HG02763 (cell line): Measurements from ENCODE around the gene SLC25A6.
"Not testable (repeated sequence)": the region's sequence is repeated elsewhere in the genome, so short reads cannot be mapped to it uniquely, and the experiment has no call there.

Source experiments
- ATAC-seq: cut with Tn5 transposase; IDR thresholded peaks from one replicate; pipeline ENCODE4 v1.9.1; 2021; ENCODE audit warnings: mild to moderate bottlenecking, moderate library complexity; ENCODE audit not compliant: unreplicated experiment

Gene SLC25A6

DNA sequence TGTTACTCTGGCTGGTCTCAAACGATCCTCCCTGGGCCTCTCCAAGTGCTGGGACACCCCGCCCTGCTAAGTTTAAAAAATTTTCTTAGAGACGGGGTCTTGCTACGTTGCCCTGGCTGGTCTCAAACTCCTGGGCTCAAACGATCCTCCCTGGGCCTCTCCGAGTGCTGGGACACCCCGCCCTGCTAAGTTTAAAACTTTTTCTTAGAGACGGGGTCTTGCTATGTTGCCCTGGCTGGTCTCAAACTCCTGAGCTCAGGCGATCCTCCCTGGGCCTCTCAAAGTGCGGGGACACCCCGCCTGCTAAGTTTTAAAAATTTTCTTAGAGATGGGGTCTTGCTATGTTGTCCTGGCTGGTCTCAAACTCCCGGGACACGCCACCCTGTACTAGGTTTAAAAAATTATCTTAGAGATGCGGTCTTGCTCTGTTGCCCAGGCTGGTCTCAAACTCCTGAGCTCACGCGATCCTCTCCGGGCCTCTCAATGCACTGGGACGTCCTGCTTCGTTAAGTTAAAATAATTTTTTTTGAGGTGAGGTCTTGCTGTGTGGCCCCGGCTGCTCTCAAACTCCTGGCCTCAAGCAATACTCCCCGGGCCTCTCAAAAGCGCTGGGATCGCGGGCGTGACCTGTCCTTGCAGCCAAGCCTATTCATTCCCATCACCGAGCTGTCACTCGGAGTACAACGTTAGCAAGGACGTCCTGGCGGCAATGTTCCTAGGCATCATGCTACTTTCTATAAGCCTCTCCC, 1.1 kb downstream of the SLC25A6 start:
- ATAC-seq: no peak

DNA sequence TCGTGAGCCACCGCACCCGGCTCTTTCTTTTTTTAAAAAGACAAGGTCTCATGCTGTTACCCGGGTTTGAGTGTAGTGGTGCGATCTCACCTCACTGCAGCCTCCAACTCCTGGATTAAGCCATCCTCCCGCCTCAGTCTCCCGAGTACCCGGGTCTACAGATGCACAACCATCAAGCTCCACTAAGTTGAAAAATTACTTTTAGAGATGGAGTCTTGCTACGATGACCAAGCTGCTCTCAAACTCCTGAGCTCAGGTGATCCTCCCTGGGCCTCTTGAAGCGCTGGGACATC, 2.0 kb downstream of the SLC25A6 start:
- ATAC-seq: no peak

DNA sequence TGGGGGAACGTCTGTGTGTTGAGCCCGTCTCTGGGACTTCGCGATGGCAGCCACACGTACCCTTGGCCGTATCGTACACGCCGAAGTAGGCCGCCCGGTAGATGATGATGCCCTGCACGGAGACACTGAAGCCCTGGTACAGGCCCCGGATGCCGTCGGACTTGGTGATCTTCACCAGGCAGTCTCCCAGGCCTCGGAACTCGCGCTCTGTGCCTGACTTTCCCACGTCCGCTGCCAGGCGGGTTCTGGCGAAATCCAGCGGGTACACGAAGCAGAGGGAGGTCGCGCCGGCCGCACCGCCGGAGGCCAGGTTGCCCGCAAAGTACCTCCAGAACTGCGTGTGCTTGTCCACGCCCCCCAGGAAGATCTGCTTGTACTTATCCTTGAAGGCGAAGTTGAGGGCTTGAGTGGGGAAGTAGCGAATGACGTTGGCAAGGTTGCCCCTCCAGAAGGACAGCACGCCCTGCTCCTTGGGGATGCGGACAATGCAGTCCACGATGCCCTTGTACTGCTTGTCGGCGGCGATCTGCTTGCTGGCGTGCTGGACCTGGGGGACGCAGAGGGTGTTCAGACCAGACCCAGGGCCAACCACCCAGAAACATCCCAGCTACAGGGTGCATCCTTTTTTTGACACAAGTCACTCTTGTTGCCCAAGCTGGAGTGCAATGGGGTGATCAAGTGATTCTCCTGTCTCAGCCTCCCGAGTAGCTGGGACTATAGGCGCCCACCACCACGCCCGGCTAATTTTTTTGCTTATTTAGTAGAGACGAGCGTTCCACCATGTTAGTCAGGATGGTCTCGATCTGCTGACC, 2.5 kb downstream of the SLC25A6 start:
- ATAC-seq: no peak

DNA sequence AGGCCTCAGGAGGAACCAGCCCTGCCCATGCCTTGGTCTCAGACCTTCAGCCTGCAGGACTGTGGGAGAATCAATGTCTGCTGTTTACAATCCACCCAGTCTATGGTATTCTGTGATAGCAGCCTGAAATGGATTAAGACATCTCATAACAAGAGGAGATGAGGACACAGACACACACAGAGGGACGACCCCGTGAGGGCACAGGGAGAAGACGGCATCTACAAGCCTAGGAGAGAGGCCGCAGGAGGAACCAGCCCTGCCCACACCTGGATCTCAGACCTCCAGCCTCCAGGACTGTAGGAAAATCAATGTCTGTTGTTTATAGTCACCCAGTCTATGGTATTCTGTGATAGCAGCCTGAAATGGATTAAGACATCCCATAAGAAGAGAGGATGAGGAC, 3.3 kb downstream of the SLC25A6 start:
- ATAC-seq: no peak

DNA sequence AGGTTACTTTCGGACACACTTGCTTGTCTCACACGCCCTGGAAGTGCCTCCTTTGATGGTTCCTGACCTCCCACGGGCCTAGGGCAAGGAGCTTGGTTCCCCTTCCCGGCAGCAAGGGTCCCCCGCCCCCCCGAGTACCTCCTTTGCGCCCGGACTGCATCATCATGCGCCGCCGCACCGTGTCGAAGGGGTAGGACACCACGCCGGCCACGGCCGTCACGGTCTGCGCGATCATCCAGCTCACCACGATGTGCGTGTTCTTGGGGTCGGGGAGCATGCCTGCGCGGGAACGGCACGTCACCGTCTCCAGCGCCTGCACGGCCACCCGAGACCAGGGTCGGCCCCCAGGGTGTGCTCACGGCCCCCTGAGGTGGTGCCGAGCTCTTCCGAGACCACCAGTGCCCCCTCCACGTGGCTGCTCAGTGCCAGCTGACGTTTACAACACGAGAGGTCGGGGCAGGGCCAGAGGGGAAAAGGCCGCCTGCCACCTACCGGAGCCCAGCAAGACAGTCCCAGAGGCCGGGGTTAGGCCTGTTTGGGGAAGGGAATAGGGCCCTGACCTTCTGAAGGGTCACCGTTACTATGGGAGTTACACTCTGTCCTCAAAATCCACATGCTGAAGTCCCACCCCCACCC, 4.7 kb downstream of the SLC25A6 start:
- no peak for ATAC-seq

DNA sequence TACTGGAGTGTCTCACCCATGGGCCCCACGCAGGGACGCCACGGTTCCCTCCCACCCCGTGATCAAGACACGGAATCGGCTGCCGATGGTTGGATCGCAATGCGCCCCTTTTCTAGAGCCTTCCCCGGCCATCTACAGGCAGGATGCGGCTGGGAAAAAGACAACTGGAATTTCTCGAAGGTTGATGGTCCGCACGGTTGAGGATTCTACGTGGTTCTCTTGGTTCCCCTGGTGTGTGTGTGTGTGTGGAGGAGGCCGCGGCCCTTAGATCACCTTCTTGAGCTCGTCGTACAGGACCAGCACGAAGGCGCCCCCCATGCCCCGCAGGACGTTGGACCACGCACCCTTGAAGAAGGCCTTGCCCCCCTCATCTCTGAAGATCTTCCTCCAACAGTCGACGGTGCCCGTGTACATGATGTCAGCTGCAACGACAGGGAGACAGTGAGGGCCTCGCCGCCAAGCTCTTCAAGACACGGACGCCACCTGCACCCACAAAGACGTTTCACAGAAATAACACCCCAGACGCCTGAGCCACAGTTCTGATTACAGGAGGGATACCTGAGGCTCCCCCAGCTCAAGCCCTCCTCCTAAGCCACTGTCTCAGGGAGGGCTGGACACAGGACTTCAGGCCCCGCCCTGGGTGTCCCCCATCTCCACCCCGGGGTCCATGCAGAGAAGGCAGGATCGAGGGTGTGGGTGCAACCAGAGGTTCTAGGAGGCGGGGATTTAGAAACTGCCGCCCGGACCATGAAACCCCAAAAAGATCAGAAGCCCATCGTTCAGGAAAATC, 5.4 kb downstream of the SLC25A6 start:
- no peak for ATAC-seq

DNA sequence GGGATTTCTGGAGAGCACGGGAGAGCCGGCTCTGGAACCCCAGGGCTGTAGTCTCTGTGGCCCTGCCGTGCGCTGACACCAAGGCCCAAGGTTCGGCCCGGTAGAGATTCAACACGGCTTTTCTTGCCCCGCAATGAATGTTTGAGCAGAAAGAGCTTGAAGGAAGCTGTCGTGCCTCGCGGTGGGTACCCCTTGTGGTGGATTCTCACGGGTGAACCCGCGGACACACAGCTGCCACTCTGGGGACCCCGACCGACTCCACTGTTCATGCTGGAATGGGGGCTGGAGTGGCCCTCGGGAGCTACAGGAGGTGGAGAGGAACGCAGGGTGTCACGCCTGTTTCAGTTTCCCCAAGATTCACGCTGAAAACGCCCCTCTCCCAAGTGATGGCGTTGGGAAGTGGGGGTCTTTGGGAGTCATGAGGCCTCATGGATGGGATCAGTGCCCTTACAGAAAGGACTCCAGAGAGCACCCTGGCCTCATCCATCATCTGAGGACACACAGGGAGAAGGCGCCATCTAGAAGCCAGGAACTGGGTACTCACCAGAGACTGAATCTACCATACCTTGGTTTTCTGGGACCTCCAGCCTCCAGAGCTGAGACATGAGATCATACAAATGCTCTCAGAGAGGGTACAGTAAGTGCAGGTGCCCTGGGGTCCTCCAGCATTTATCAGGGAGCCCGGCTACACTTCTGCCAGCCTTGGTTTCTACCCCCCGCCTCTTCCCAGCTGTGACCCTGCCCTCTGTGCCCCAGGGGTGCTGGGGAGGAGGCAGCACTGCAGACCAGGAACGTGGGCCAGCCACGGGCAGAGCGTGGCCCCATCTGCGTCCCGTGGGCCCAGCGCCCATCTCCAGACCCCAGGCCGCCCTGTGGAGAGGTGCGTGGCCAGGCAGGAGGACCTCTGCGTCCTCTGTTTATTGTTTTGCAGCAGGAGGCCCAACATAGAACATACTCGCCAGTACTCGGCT, 6.4 kb downstream of the SLC25A6 start:
- ATAC-seq: no peak

DNA sequence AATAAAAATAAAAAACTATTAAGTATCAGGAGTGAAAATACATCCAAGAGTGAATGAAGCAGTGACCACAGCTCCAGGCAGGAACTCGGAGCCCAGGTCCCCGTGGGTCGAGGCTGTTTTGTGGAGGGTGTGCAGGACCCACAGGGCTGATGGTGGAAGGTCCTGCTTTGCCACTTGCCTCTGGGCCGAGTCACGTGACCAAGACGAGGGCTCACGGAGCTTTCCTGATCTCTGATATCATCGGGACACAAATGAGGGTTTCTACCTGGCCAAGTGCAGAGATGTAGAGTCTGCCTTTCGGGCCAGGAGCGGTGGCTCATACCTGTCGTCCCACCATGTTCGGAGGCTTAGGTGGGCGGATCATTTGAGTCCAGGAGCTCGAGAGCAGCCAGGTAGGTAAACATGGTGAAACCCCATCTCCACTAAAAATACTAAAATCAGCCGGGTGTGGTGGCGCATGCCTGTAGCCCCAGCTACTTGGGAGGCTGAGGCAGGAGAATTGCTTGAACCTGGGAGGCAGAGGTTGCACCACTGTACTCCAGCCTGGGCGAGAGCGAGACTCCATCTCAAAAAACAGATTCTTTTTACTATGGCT, 7.2 kb downstream of the SLC25A6 start:
- no peak for ATAC-seq

DNA sequence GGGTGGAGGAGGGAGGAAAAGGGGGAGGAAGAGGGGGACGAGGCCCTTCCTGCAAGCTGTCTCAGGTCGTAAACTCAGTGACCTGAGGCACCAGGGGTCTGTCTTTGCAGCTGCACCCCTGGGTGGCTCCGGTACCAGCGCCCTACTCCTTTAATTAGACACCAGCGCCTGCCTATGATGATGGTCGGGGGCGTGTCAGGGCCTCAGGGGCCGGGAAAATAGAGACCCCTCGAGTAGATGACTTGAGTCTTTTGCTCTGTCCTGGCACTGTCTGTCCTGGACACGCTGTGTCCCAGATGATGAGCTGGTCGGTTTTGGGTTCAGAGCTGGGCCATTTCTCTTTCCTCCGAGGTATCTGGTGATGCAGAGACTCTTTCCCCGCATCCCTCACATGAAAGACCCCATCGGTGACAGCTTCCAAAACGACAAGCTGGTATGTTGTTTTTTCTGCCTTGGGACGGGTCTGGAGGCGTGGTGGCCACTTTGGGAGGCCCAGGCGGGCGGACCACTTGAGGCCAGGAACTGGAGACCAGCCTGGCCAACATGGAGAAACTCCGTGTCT, 11.2 kb downstream of the SLC25A6 start:
- ATAC-seq: no peak

DNA sequence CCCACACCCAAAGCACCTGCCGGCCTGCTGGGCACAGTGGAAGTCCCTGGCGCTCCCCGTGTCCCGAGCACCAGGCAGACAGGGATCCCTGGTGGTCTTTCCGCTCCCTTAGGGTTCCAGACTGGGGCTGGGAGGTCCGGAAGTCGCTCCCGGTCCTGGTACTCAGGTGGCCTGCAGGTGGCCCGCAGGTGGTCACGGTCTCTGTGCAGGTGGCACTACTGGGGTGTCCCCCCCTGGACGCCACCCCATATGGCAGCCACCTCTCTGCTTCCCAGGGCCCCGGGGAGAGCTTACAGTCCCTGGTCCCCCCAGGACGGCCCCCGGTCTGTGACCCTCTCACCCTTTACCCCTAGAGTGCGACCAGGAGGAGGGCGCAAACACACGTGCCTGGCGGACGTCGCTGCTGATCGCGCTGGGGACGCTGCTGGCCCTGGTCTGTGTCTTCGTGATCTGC, 13.6 kb downstream of the SLC25A6 start:
- no peak for ATAC-seq

DNA sequence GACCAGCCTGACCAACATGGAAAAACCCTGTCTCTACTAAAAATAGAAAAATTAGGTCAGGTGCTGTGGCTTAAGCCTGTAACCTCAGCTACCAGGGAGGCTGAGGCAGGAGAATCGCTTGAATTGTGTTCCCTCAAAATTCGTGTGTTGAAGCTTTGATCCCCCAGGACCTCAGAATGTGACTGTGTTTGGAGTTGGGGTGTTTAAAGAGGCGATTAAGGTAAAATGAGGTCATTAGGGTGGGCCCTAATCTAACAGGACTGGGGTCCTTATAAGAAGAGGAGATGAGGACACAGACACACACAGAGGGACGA, 23.6 kb downstream of the SLC25A6 start:
- ATAC-seq: no peak

DNA sequence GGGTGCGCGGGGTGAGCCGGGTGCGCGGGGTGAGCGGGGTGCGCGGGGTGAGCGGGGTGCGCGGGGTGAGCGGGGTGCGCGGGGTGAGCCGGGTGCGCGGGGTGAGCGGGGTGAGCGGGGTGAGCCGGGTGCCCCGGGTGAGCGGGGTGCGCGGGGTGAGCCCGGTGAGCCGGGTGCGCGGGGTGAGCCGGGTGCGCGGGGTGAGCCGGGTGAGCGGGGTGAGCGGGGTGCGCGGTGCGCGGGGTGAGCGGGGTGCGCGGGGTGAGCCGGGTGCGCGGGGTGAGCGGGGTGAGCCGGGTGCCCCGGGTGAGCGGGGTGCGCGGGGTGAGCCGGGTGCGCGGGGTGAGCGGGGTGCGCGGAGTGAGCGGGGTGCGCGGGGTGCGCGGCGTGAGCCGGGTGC, 25.6 kb downstream of the SLC25A6 start:
- ATAC-seq: not testable (repeated sequence)

DNA sequence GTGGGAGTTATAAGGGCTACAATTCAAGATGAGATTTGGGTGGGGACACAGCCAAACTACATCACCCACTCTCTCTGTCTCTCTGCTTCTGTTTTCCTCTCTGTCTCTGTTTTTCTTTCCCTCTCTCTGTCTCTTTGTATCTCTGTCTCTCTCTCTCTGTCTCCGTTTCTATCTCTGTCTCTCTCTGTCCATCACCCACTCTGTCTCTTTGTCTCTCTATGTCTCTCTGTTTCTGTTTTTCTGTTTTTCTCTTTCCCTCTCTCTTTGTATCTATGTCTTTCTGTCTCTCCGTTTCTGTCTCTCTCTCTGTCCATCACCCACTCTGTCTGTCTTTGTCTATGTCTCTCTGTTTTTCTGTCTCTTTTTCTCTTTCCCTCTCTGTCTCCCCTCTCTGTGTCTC, 30.0 kb downstream of the SLC25A6 start:
- no peak for ATAC-seq

DNA sequence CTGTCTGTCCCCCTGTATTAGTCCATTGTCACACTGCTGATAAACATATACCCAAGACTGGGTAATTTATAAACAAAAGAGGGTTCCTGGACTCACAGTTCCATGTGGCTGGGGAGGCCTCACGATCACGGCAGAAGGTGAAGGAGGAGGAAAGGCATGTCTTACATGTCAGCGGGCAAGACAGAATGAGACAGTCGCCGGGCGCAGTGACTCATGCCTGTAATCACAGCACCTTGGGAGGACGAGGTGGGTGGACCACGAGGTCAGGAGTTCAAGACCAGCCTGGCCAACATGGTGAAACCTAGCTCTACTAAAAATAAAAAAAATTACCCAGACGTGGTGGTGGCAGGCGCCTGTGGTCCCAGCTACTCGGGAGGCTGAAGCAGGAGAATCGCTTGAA, 30.6 kb downstream of the SLC25A6 start:
- ATAC-seq: no peak

DNA sequence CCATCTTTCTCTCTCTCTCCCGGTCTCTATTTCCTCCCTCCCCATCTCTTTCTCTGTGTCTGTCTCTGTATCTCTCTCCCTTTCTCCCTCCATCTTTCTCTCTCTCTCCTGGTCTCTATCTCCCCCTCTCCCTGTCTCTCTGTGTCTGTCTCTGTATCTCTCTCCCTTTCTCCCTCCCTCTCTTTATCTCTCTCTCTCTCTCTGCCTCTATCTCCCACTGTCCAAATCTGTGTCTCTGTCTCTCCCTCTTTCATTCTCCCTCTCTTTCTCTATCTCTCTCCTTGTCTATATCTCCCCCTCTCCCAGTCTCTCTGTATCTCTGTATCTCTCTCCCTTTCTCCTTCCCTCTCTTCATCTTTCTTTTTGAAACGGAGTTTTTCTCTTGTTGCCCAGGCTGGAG, 31.7 kb downstream of the SLC25A6 start:
- ATAC-seq: no peak

DNA sequence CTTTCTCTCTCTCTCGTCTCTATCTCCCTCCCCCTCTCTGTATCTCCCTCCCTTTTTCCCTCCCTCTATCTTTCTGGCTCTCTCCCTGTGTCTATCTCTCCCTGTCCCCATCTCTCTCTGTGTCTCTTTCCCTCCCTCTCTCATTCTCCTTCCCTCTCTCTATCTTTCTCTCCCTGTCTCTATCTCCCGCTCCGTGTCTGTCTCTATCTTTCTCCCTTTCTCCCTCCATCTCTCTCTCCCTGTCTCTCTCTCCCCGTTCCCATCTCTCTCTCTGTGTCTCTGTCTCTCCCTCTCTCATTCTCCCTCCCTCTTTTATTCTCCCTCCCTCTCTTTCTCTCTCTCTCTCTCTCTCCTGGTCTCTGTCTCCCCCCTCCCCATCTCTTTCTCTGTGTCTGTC, 32.4 kb downstream of the SLC25A6 start:
- ATAC-seq: no peak

DNA sequence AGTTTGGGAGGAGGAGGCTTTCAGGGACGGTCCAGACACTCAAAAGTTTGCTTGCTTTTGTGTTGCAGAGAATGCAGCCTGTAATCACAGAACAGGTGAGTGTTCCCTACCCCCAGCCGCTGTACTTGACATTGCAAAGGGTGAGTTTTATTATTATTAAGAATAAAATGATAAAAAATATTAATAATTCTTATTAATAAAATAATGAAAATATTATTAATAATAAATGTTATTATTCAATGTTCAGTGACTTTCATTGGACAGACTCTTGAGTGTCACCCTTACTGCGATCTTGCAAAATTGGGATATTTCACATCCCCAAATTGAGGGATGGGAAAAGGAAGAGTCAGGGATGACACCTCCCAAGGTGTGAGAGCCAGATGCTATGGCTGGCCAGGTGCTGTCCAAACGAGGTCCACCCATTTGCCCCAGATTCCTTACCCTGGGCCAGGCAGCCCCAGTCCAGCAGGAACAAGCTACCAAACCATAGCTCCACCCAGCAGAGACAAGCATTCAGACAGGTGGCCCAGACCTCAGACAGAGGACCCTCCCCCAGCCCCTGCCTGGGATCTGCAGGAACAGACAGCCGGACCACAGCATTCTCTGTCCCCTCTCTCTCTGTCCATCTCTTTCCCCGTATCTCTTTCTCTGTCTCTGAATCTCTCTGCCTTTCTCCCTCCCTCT, 33.0 kb downstream of the SLC25A6 start:
- ATAC-seq: no peak

DNA sequence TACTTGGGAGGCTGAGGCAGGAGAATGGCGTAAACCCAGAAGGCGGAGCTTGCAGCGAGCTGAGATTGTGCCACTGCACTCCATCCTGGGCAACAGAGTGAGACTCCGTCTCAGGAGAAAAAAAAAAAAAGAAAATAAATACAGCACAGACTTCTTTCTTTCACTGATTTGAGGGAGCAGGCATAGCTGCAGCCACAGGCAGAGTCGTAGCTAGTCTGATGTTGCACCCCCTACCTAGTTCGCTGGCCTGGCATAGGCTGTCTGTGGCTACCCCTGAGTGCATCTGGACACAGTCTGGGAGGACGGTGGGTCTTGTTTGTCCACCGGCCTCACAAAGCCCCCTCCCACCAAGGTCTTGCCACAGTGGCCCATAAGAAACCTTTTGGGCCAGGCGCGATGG, 33.9 kb downstream of the SLC25A6 start:
- ATAC-seq: no peak
